ENCODE results near the gene RNGTT. TPM values are rescaled to one million over a fixed set of nuclear protein-coding genes. Genes with fewer than 3 reads are reported as not detected.

Gene RNGTT
- total RNA-seq, 4 donors from 2014 or later: 12.2 to 17.5 (median 14.6) TPM

GRCh38 chr6:88698661-88699060 is 264.8 kb downstream of the RNGTT start:
- H3K4me3 ChIP-seq: no peak overlapping the region
- H3K36me3 ChIP-seq: no peaks in the 10 kb centered on the region
- H3K27me3 ChIP-seq: no peaks in the 10 kb centered on the region
- TF ChIP-seq POLR2AphosphoS5 (IDR thresholded peaks at IDR 0.05): no peak
- TF ChIP-seq EP300 (IDR thresholded peaks at IDR 0.05): no peak
- no peak for TF ChIP-seq CTCF (IDR thresholded peaks at IDR 0.05)
- TF ChIP-seq POLR2A (IDR thresholded peaks at IDR 0.05): no peak
- no peaks in the 10 kb centered on the region for H3K4me1 ChIP-seq
- peaks cover 0 to 8% (median 0%) of the 10 kb centered on the region in 3 donors for H3K9me3 ChIP-seq
- ATAC-seq: no peak
- H3K27ac ChIP-seq: no peak overlapping the region
- 78 to 94% methylated on average over 5 of the region's 5 CpGs for WGBS, 2 donors (ENCODE audit: low coverage in 1 of 2)

GRCh38 chr6:88695937-88696336 is 267.5 kb downstream of the RNGTT start:
- Histone ChIP-seq H3K36me3 (no peaks in the 10 kb centered on the region), H3K27ac (no peak overlapping the region), H3K4me1 (no peaks in the 10 kb centered on the region), H3K9me3 (peaks cover 0 to 8% (median 0%) of the 10 kb centered on the region in 3 donors), H3K4me3 (no peak overlapping the region), H3K27me3 (no peaks in the 10 kb centered on the region)
- no peak for ATAC-seq
- WGBS, 2 donors (ENCODE audit: low coverage in 1 of 2): 84 to 86% methylated on average over 4 of the region's 4 CpGs
- TF ChIP-seq POLR2A (IDR thresholded peaks at IDR 0.05) (no peak), EP300 (IDR thresholded peaks at IDR 0.05) (no peak), CTCF (IDR thresholded peaks at IDR 0.05) (no peak), POLR2AphosphoS5 (IDR thresholded peaks at IDR 0.05) (no peak)

GRCh38 chr6:88683734-88684133 is 279.7 kb downstream of the RNGTT start:
- WGBS, 2 donors (ENCODE audit: low coverage in 1 of 2): 84 to 100% methylated on average over 2 to 3 of the region's 3 CpGs
- no peaks in the 10 kb centered on the region for H3K27me3 ChIP-seq
- no peak for ATAC-seq

GRCh38 chr6:88680654-88681053 is 282.8 kb downstream of the RNGTT start:
- Histone ChIP-seq H3K36me3 (no peaks in the 10 kb centered on the region), H3K27me3 (no peaks in the 10 kb centered on the region), H3K4me1 (no peaks in the 10 kb centered on the region), H3K9me3 (no peaks in the 10 kb centered on the region), H3K27ac (no peak overlapping the region), H3K4me3 (no peak overlapping the region)
- 84 to 93% methylated on average over 6 of the region's 6 CpGs for WGBS, 2 donors (ENCODE audit: low coverage in 1 of 2)
- no peak for ATAC-seq
- TF ChIP-seq EP300 (IDR thresholded peaks at IDR 0.05) (no peak), CTCF (IDR thresholded peaks at IDR 0.05) (no peak), POLR2AphosphoS5 (IDR thresholded peaks at IDR 0.05) (no peak), POLR2A (IDR thresholded peaks at IDR 0.05) (no peak)

More at GRCh38 chr6:88683734-88684133, 279.7 kb downstream of the RNGTT start:
- H3K4me3 ChIP-seq: no peak overlapping the region
- H3K36me3 ChIP-seq: no peaks in the 10 kb centered on the region
- no peak overlapping the region for H3K27ac ChIP-seq
- no peak for TF ChIP-seq POLR2AphosphoS5 (IDR thresholded peaks at IDR 0.05)
- no peak for TF ChIP-seq CTCF (IDR thresholded peaks at IDR 0.05)
- TF ChIP-seq EP300 (IDR thresholded peaks at IDR 0.05): no peak
- no peak for TF ChIP-seq POLR2A (IDR thresholded peaks at IDR 0.05)
- H3K4me1 ChIP-seq: no peaks in the 10 kb centered on the region
- no peaks in the 10 kb centered on the region for H3K9me3 ChIP-seq

GRCh38 chr6:88679841-88680240 is 283.6 kb downstream of the RNGTT start:
- TF ChIP-seq CTCF (IDR thresholded peaks at IDR 0.05) (no peak), EP300 (IDR thresholded peaks at IDR 0.05) (no peak), POLR2AphosphoS5 (IDR thresholded peaks at IDR 0.05) (no peak), POLR2A (IDR thresholded peaks at IDR 0.05) (no peak)
- ATAC-seq: no peak

More at GRCh38 chr6:88679841-88680240, 283.6 kb downstream of the RNGTT start:
- Histone ChIP-seq H3K9me3 (no peaks in the 10 kb centered on the region), H3K36me3 (no peaks in the 10 kb centered on the region), H3K4me3 (no peak overlapping the region), H3K27me3 (no peaks in the 10 kb centered on the region), H3K4me1 (no peaks in the 10 kb centered on the region), H3K27ac (no peak overlapping the region)
- 88 to 95% methylated on average over 4 of the region's 4 CpGs for whole genome bisulfite sequencing, 2 donors (ENCODE audit: low coverage in 1 of 2)
